Heart left ventricle (tissue), 13 donors: ENCODE results near the gene ADAMTS12.

Experiments
- CTCF ChIP-seq, 12 donors: fragments of 200-600 bp; sonication (generic) in 4 of 12; IDR thresholded peaks; one replicate each; pipeline versions ENCODE4 v1.5.0 to v1.8.0; 2018 to 2022; ENCODE audit warnings: antibody characterized with exemption in 12 of 12, mild to moderate bottlenecking in 5 of 12
- POLR2A ChIP-seq, 2 donors: fragments of 450-650 bp; IDR thresholded peaks; one replicate each; pipeline ENCODE4 v1.6.1; 2017; ENCODE audit warnings: antibody characterized with exemption in 2 of 2, mild to moderate bottlenecking in 2 of 2, moderate library complexity in 2 of 2
- donor health status: ischemic (EF 13 %, LVEDD 7.1; RV severe dilation, severe dysfunction).
- donor health status: DM: no; HTN: yes; CAD: no.
- donor health status: DM: no; HTN: no; CAD: no.
- donor health status: ischemic (EF 25% LVEDD 6.9; RV normal size, moderate dysfunction).
- donor health status: ischemic (EF 25% LVEDD 5.7; RV mildly dilated, moderate dysfunction).
- donor health status: ischemic (EF 35%, LVEDD 5.7; RV mildly dilated, moderate dysfunction).
- donor health status: nonischemic (EF 11% LVEDD 7.7; RV severe dilation, severe dysfunction).
- donor health status: DM: yes; HTN: yes; CAD: no.
- donor health status: PGD.
- donor health status: ischemic (EF 29% LVEDD 5.4; RV normal size, mild dysfunction).
- donor health status: nonischemic (EF 23%, LVEDD 6.1; RV moderate dilation, normal function).

- TF ChIP-seq CTCF (IDR thresholded peaks at IDR 0.05) (no peak), POLR2A (IDR thresholded peaks at IDR 0.05) (no peak)
Measured at GRCh38 chr5:33738097-33738496, 153.7 kb downstream of the ADAMTS12 start.
